IMR-90 (cell line): ENCODE data around the gene PLEKHA8. TPM values are rescaled to one million over a fixed set of nuclear protein-coding genes. Genes with fewer than 3 reads are reported as not detected.

ENCODE experiments used
- ATAC-seq: fragments of 200-7000 bp; cut with Tn5 transposase; 2 replicates; pipeline ENCODE4 v1.9.1; 2020; ENCODE audit warnings: low read depth, mild to moderate bottlenecking, moderate library complexity
- BruUV-seq: library from RNA; stranded (reverse); fragments of 400-500 nt; replicated peaks from 2 replicates; lab custom pipeline; 2021; lab: Mats Ljungman, UMichigan
- CTCF ChIA-PET: fragments of 300-600 bp; formaldehyde crosslinking; extraction: SDS; loops from one replicate; lab custom pipeline; 2021; ENCODE audit warnings: antibody characterized with exemption; lab: Yijun Ruan, JAX
- POLR2A ChIA-PET: fragments of 300-600 bp; sonication (Branson Sonifier 250); formaldehyde crosslinking; loops from one replicate; lab custom pipeline; 2022; ENCODE audit warnings: antibody characterized with exemption; ENCODE audit not compliant: unreplicated experiment; lab: Charles Lee
- DNase-seq: peaks from one replicate; pipeline ENCODE4 v3.0.0; 2013
- H2AFZ ChIP-seq: replicated peaks from 2 replicates; pipeline ENCODE3; 2013; ENCODE audit warnings: low read length, mild to moderate bottlenecking; ENCODE audit not compliant: poor library complexity
- H2AK5ac ChIP-seq: 2 replicates; pipeline ENCODE4 v1.6.1; 2013; ENCODE audit warnings: low read depth, low read length, inconsistent platforms
- H2AK9ac ChIP-seq: replicated peaks from 2 replicates; pipeline ENCODE3; 2013; ENCODE audit warnings: mild to moderate bottlenecking, low read depth, low read length, moderate library complexity; ENCODE audit not compliant: poor library complexity
- H2BK120ac ChIP-seq: 2 replicates; pipeline ENCODE4 v1.6.1; 2013; ENCODE audit warnings: low read depth, low read length, inconsistent platforms
- H2BK15ac ChIP-seq: 3 replicates; pipeline ENCODE4 v1.6.1; 2013; ENCODE audit warnings: low read depth, low read length, inconsistent platforms
- H2BK20ac ChIP-seq: 2 replicates; pipeline ENCODE4 v1.6.1; 2013; ENCODE audit warnings: low read depth, mild to moderate bottlenecking, inconsistent platforms, low read length, moderate library complexity
- H2BK5ac ChIP-seq: 2 replicates; pipeline ENCODE4 v1.6.1; 2013; ENCODE audit warnings: mild to moderate bottlenecking, low read depth, low read length, inconsistent platforms; ENCODE audit not compliant: poor library complexity, severe bottlenecking
- H3K14ac ChIP-seq: replicated peaks from 2 replicates; pipeline ENCODE4 v1.6.1; 2013; ENCODE audit warnings: low read depth, low read length, inconsistent platforms
- H3K18ac ChIP-seq: 2 replicates; pipeline ENCODE4 v1.6.1; 2013; ENCODE audit warnings: low read depth, low read length, control low read depth
- H3K23ac ChIP-seq: 2 replicates; pipeline ENCODE4 v1.6.1; 2013; ENCODE audit warnings: low read depth, low read length, inconsistent platforms
- H3K27ac ChIP-seq: 2 replicates; pipeline ENCODE4 v1.5.1; 2013; ENCODE audit warnings: mild to moderate bottlenecking, control low read depth, low read length; ENCODE audit not compliant: insufficient read depth
- H3K27me3 ChIP-seq: 2 replicates; pipeline ENCODE4 v1.6.1; 2013; ENCODE audit warnings: low read length; ENCODE audit not compliant: control insufficient read depth, insufficient read depth
- H3K36me3 ChIP-seq: 2 replicates; pipeline ENCODE4 v1.6.1; 2013; ENCODE audit warnings: low read length, mixed read lengths; ENCODE audit not compliant: control insufficient read depth, insufficient read depth
- H3K4ac ChIP-seq: 2 replicates; pipeline ENCODE4 v1.6.1; 2013; ENCODE audit warnings: low read depth, low read length, inconsistent platforms
- H3K4me1 ChIP-seq: 2 replicates; pipeline ENCODE4 v1.6.1; 2013; ENCODE audit warnings: low read length, mixed read lengths; ENCODE audit not compliant: control insufficient read depth, insufficient read depth
- H3K4me2 ChIP-seq: 2 replicates; pipeline ENCODE4 v1.6.1; 2013; ENCODE audit warnings: low read depth, mild to moderate bottlenecking, control low read depth, low read length, moderate library complexity
- H3K4me3 ChIP-seq: 2 replicates; pipeline ENCODE4 v1.5.1; 2013; ENCODE audit warnings: low read depth, mild to moderate bottlenecking, control low read depth, low read length, moderate library complexity; ENCODE audit not compliant: insufficient read depth
- H3K56ac ChIP-seq: 2 replicates; pipeline ENCODE4 v1.6.1; 2013; ENCODE audit warnings: low read length, inconsistent platforms; ENCODE audit not compliant: insufficient read depth; ENCODE audit errors: extremely low read depth
- H3K79me1 ChIP-seq, 2 experiments: 2 replicates each; pipeline ENCODE4 v1.6.1; 2013; ENCODE audit warnings: low read length in 2 of 2, inconsistent platforms in 1 of 2, low read depth in 1 of 2
- H3K9ac ChIP-seq: 2 replicates; pipeline ENCODE4 v1.6.1; 2013; ENCODE audit warnings: low read depth, low read length, control low read depth
- H3K9me1 ChIP-seq: 2 replicates; pipeline ENCODE4 v1.6.1; 2013; ENCODE audit warnings: low read length, inconsistent platforms; ENCODE audit not compliant: insufficient read depth
- H3K9me3 ChIP-seq: 2 replicates; pipeline ENCODE4 v1.6.1; 2013; ENCODE audit warnings: low read length; ENCODE audit not compliant: control insufficient read depth, insufficient read depth
- H4K20me1 ChIP-seq: 2 replicates; pipeline ENCODE4 v1.6.1; 2013; ENCODE audit warnings: low read length, inconsistent platforms; ENCODE audit not compliant: insufficient read depth
- H4K5ac ChIP-seq: 2 replicates; pipeline ENCODE4 v1.6.1; 2013; ENCODE audit warnings: mild to moderate bottlenecking, low read depth, low read length, control low read depth
- H4K8ac ChIP-seq, 2 experiments: 2 replicates each; pipeline ENCODE4 v1.6.1; 2013; ENCODE audit warnings: low read depth in 2 of 2, low read length in 2 of 2, control low read depth in 1 of 2, inconsistent platforms in 1 of 2
- H4K91ac ChIP-seq: 2 replicates; pipeline ENCODE4 v1.6.1; 2013; ENCODE audit warnings: low read depth, low read length, inconsistent platforms; ENCODE audit not compliant: insufficient read depth
- BHLHE40 ChIP-seq: fragments of 150-350 bp; IDR thresholded peaks from 2 replicates; pipeline ENCODE4 v1.6.1; 2016; ENCODE audit warnings: mild to moderate bottlenecking, low read depth, low read length
- CHD1 ChIP-seq: IDR thresholded peaks from 2 replicates; pipeline ENCODE4 v1.6.1; 2012; ENCODE audit warnings: low read depth, low read length, improper control_type of control experiment
- FOS ChIP-seq: fragments of 150-350 bp; IDR thresholded peaks from 2 replicates; pipeline ENCODE4 v1.6.1; 2016; ENCODE audit warnings: low read depth, low read length
- MAFK ChIP-seq: IDR thresholded peaks from 2 replicates; pipeline ENCODE4 v1.6.1; 2012; ENCODE audit warnings: low read depth, low read length, improper control_type of control experiment
- MAZ ChIP-seq: IDR thresholded peaks from 2 replicates; pipeline ENCODE4 v1.6.1; 2012; ENCODE audit warnings: low read depth, mild to moderate bottlenecking, low read length, improper control_type of control experiment, moderate library complexity, borderline replicate concordance
- MXI1 ChIP-seq: IDR thresholded peaks from 2 replicates; pipeline ENCODE4 v1.6.1; 2012; ENCODE audit warnings: low read depth, mild to moderate bottlenecking, low read length, moderate library complexity, borderline replicate concordance
- NFE2L2 ChIP-seq: fragments of 150-350 bp; IDR thresholded peaks from 2 replicates; pipeline ENCODE4 v1.6.1; 2016; ENCODE audit warnings: low read depth, mild to moderate bottlenecking, low read length
- POLR2A ChIP-seq: IDR thresholded peaks from 2 replicates; pipeline ENCODE4 v1.6.1; 2012; ENCODE audit warnings: mild to moderate bottlenecking, low read depth, low read length
- RAD21 ChIP-seq: IDR thresholded peaks from 2 replicates; pipeline ENCODE4 v1.6.1; 2012; ENCODE audit warnings: low read length, improper control_type of control experiment
- RCOR1 ChIP-seq: IDR thresholded peaks from 2 replicates; pipeline ENCODE4 v1.6.1; 2012; ENCODE audit warnings: mild to moderate bottlenecking, low read length, improper control_type of control experiment; ENCODE audit not compliant: insufficient replicate concordance
- RFX5 ChIP-seq: IDR thresholded peaks from 2 replicates; pipeline ENCODE4 v1.8.0; 2012; ENCODE audit warnings: low read depth, mild to moderate bottlenecking, low read length, moderate library complexity
- SMC3 ChIP-seq: fragments of 150-350 bp; IDR thresholded peaks from 2 replicates; pipeline ENCODE4 v1.6.1; 2016; ENCODE audit warnings: low read depth, mild to moderate bottlenecking, antibody characterized with exemption, low read length, moderate library complexity
- WGBS, 2 experiments: methylation state at CpG; one replicate each; pipeline versions ENCODE4 v1.1.5 to v1.1.7; 2013; ENCODE audit warnings: missing lambda C conversion rate in 2 of 2; ENCODE audit not compliant: insufficient read length in 1 of 2; ENCODE audit errors: extremely low coverage in 2 of 2; 5-methylcytosine and 5-hydroxymethylcytosine counted together
- dilution Hi-C: fragments of 300-500 bp; cut with HindIII; formaldehyde crosslinking; loops from one replicate; pipeline ENCODE4 v1.14.3; 2018; ENCODE audit warnings: low sequenced_read_pairs; ENCODE audit not compliant: unreplicated experiment
- in situ Hi-C: fragments of 300-500 bp; cut with MboI; formaldehyde crosslinking; loops from 3 replicates; pipeline ENCODE4 v1.14.3; 2019; ENCODE audit warnings: low sequenced_read_pairs, inconsistent platforms, mixed read lengths
- intact Hi-C: fragments of 100-400 bp; cut with micrococcal nuclease; formaldehyde crosslinking; loops from 2 replicates; pipeline ENCODE4 v1.10.0; 2022
- polyA plus RNA-seq, 3 experiments: library from polyadenylated mRNA; depleted of rRNA; stranded (reverse); fragments of >200 nt; gene quantifications; 2 replicates each; pipeline ENCODE4 v1.2.3, GENCODE V29; 2012; ENCODE audit warnings: low replicate concordance in 1 of 3
- total RNA-seq: library from RNA; depleted of rRNA; stranded (reverse); fragments of >200 nt; gene quantifications from 2 replicates; pipeline ENCODE4 v1.2.3, GENCODE V29; 2012
- TF ChIP-seq, protein P1 (sequence below): fragments of 150-350 bp; IDR thresholded peaks from 2 replicates; pipeline ENCODE4 v1.6.1; 2017; ENCODE audit warnings: mild to moderate bottlenecking, antibody characterized with exemption, low read length, low read depth
- TF ChIP-seq, protein P2 (sequence below): fragments of 150-350 bp; IDR thresholded peaks from 2 replicates; pipeline ENCODE4 v1.6.1; 2016; ENCODE audit warnings: low read depth, mild to moderate bottlenecking, low read length, moderate library complexity, borderline replicate concordance
- TF ChIP-seq, protein P3 (sequence below): conservative IDR thresholded peaks from 2 replicates; pipeline ENCODE4 v1.5.1; 2012; ENCODE audit warnings: mild to moderate bottlenecking, low read depth, low read length, improper control_type of control experiment

Gene PLEKHA8
- total and polyA plus RNA-seq, 2 of the 4 experiments (the other 2 are of a cell fraction) = 3.6 to 9.7 TPM

DNA sequence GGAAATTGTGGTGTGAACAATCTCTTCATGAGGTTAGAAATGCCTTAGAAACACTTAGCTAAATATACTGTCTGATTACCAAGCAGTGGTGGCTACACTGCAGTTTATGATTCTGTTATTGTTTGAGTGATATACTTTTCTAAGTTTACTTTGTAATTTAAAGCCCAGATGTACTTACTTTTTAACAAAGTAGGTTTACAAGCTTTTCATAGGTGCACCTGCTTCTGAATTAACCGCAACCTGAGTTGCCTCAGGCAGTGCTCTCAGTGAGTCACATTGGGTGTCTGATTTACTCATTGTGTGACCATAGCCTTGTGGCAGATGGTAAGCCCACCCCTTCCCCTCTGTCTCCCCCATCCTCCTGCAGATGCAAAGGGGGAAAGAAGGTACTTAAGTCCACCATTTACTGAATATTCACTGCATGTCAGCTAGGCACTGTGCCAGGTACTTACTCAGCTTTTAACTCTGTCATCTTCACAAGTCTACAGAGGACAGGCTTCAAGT, 115.6 kb downstream of the PLEKHA8 start:
- Histone ChIP-seq H3K23ac (no peak overlapping the region), H3K27ac (no peak overlapping the region), H2AK9ac (no peak overlapping the region), H3K4me1 (peaks cover 5% of the 10 kb centered on the region), H3K56ac (no peak overlapping the region), H3K9ac (no peak overlapping the region), H2BK15ac (no peak overlapping the region), H3K9me1 (peaks cover 2% of the 10 kb centered on the region; the same call in 1 of the 2 replicates), H3K79me1 (peaks cover 10 to 17% of the 10 kb centered on the region in 2 experiments; a peak in 3 of 4 replicates), H4K20me1 (no peaks in the 10 kb centered on the region), H2AFZ (no peak overlapping the region), H4K8ac (no peak overlapping the region), H3K4ac (no peak overlapping the region), H3K14ac (no peak overlapping the region), H4K5ac (no peak overlapping the region), H4K91ac (no peak overlapping the region), H3K9me3 (no peaks in the 10 kb centered on the region), H2BK5ac (no peak overlapping the region), H2BK120ac (no peak overlapping the region), H3K4me2 (no peak overlapping the region), H3K18ac (no peak overlapping the region), H3K4me3 (no peak overlapping the region), H3K36me3 (no peaks in the 10 kb centered on the region), H2BK20ac (no peak overlapping the region), H2AK5ac (no peak overlapping the region), H3K27me3 (no peaks in the 10 kb centered on the region)
- no TSS peak for BruUV-seq
- dilution Hi-C loops (no loop called here), intact Hi-C loops (no loop called here), in situ Hi-C loops (no loop called here)
- CTCF ChIA-PET = no interaction called here
- DNase-seq = peak; percentile 62
- no peak for ATAC-seq
- TF ChIP-seq BHLHE40 (no peak), CHD1 (no peak), RFX5 (no peak), POLR2A (no peak), MAZ (no peak), NFE2L2 (no peak), MAFK (no peak), RAD21 (no peak), FOS (no peak), SMC3 (no peak), RCOR1 (no peak), MXI1 (no peak)
- TF ChIP-seq, protein P1, sequence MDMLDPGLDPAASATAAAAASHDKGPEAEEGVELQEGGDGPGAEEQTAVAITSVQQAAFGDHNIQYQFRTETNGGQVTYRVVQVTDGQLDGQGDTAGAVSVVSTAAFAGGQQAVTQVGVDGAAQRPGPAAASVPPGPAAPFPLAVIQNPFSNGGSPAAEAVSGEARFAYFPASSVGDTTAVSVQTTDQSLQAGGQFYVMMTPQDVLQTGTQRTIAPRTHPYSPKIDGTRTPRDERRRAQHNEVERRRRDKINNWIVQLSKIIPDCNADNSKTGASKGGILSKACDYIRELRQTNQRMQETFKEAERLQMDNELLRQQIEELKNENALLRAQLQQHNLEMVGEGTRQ = no peak
- TF ChIP-seq, protein P2, sequence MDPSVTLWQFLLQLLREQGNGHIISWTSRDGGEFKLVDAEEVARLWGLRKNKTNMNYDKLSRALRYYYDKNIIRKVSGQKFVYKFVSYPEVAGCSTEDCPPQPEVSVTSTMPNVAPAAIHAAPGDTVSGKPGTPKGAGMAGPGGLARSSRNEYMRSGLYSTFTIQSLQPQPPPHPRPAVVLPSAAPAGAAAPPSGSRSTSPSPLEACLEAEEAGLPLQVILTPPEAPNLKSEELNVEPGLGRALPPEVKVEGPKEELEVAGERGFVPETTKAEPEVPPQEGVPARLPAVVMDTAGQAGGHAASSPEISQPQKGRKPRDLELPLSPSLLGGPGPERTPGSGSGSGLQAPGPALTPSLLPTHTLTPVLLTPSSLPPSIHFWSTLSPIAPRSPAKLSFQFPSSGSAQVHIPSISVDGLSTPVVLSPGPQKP = no peak
- TF ChIP-seq, protein P3, sequence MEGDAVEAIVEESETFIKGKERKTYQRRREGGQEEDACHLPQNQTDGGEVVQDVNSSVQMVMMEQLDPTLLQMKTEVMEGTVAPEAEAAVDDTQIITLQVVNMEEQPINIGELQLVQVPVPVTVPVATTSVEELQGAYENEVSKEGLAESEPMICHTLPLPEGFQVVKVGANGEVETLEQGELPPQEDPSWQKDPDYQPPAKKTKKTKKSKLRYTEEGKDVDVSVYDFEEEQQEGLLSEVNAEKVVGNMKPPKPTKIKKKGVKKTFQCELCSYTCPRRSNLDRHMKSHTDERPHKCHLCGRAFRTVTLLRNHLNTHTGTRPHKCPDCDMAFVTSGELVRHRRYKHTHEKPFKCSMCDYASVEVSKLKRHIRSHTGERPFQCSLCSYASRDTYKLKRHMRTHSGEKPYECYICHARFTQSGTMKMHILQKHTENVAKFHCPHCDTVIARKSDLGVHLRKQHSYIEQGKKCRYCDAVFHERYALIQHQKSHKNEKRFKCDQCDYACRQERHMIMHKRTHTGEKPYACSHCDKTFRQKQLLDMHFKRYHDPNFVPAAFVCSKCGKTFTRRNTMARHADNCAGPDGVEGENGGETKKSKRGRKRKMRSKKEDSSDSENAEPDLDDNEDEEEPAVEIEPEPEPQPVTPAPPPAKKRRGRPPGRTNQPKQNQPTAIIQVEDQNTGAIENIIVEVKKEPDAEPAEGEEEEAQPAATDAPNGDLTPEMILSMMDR = no peak
- 100% methylated on average over 1 of the region's 1 CpG; no CpG with 5 or more reads in 1 of the 2 experiments for WGBS, 2 experiments
- POLR2A ChIA-PET = no interaction called here
